Esophagus (tissue), 2 donors: ENCODE measurements around the gene DENND4C. TPM values are rescaled to one million over a fixed set of nuclear protein-coding genes. Genes with fewer than 3 reads are reported as not detected.
"Not testable (repeated sequence)": the region's sequence is repeated elsewhere in the genome, so short reads cannot be mapped to it uniquely, and the experiment has no call there.

Experiments used
- H3K27ac ChIP-seq, 2 donors: one replicate each; pipeline ENCODE4 v1.5.1; 2013; ENCODE audit warnings: low read depth in 2 of 2, mild to moderate bottlenecking in 2 of 2, inconsistent platforms in 1 of 2, low read length in 1 of 2, moderate library complexity in 1 of 2
- H3K27me3 ChIP-seq, 2 donors: one replicate each; pipeline ENCODE4 v1.6.1; 2013; ENCODE audit warnings: low read length in 2 of 2, control low read depth in 1 of 2, mild to moderate bottlenecking in 1 of 2; ENCODE audit not compliant: insufficient read depth in 2 of 2, control insufficient read depth in 1 of 2
- H3K36me3 ChIP-seq, 2 donors: one replicate each; pipeline ENCODE4 v1.6.1; 2013; ENCODE audit warnings: low read length in 1 of 2; ENCODE audit not compliant: control insufficient read depth in 2 of 2, insufficient read depth in 2 of 2
- H3K4me1 ChIP-seq, 2 donors: one replicate each; pipeline ENCODE4 v1.6.1; 2013; ENCODE audit warnings: low read length in 1 of 2; ENCODE audit not compliant: control insufficient read depth in 2 of 2, insufficient read depth in 2 of 2
- H3K4me3 ChIP-seq, 2 donors: one replicate each; pipeline ENCODE4 v1.5.1; 2013; ENCODE audit warnings: low read length in 2 of 2, mild to moderate bottlenecking in 2 of 2, low read depth in 1 of 2, moderate library complexity in 1 of 2
- H3K9me3 ChIP-seq, 2 donors: one replicate each; pipeline ENCODE4 v1.6.1; 2013; ENCODE audit warnings: mild to moderate bottlenecking in 2 of 2, low read depth in 1 of 2, low read length in 1 of 2, moderate library complexity in 1 of 2; ENCODE audit not compliant: control insufficient read depth in 2 of 2, insufficient read depth in 1 of 2
- WGBS, 2 donors: extraction: QIAGEN DNeasy Blood & Tissue Kit; methylation state at CpG; one replicate each; pipeline ENCODE4 v1.1.7; 2013; 5-methylcytosine and 5-hydroxymethylcytosine counted together
- polyA plus RNA-seq, 2 donors: library from polyadenylated mRNA; stranded (reverse); fragments of 200-250 nt; gene quantifications; one replicate each; pipeline ENCODE4 v1.2.3, GENCODE V29; 2013
- donor health status: healthy with polysubstance abuse.
- donor health status: Bipolar disorder and iron deficiency.

Gene DENND4C
- polyA plus RNA-seq, 2 donors: 6.8 to 9.1 TPM

- peaks cover 0 to 4% of the 10 kb centered on the region in 2 donors for H3K4me1 ChIP-seq
- H3K27ac ChIP-seq: no peak overlapping the region
- H3K9me3 ChIP-seq: no peaks in the 10 kb centered on the region
- peaks cover 0 to 2% of the 10 kb centered on the region in 2 donors for H3K36me3 ChIP-seq
- H3K27me3 ChIP-seq: no peaks in the 10 kb centered on the region
- WGBS, 2 donors: 95 to 100% methylated on average over 2 of the region's 2 CpGs
- H3K4me3 ChIP-seq: no peak overlapping the region
Observed at GRCh38 chr9:19255112-19255511, 24.6 kb downstream of the DENND4C start.

GRCh38 chr9:19255821-19256220 lies 25.3 kb downstream of the DENND4C start:
- peaks cover 0 to 4% of the 10 kb centered on the region in 2 donors for H3K4me1 ChIP-seq
- no peak overlapping the region for H3K27ac ChIP-seq
- no peaks in the 10 kb centered on the region for H3K9me3 ChIP-seq
- no peak overlapping the region for H3K4me3 ChIP-seq
- peaks cover 0 to under 1% of the 10 kb centered on the region in 2 donors for H3K36me3 ChIP-seq
- no peaks in the 10 kb centered on the region for H3K27me3 ChIP-seq

- H3K4me3 ChIP-seq, H3K27me3 ChIP-seq, H3K4me1 ChIP-seq, H3K9me3 ChIP-seq, H3K36me3 ChIP-seq, H3K27ac ChIP-seq: not testable (repeated sequence)
- 81 to 92% methylated on average over 8 of the region's 8 CpGs for WGBS, 2 donors
Observed at GRCh38 chr9:19259665-19260255, 29.3 kb downstream of the DENND4C start.

GRCh38 chr9:19265602-19266001 lies 35.1 kb downstream of the DENND4C start:
- not testable (repeated sequence) for H3K4me3 ChIP-seq, H3K4me1 ChIP-seq, H3K9me3 ChIP-seq, H3K27ac ChIP-seq, H3K27me3 ChIP-seq, H3K36me3 ChIP-seq
- WGBS, 2 donors: 98 to 99% methylated on average over 4 of the region's 4 CpGs

- not testable (repeated sequence) for H3K36me3 ChIP-seq, H3K27ac ChIP-seq, H3K4me1 ChIP-seq, H3K9me3 ChIP-seq, H3K27me3 ChIP-seq, H3K4me3 ChIP-seq
- 72 to 73% methylated on average over 3 of the region's 3 CpGs for WGBS, 2 donors
Observed at GRCh38 chr9:19266778-19267384, 36.4 kb downstream of the DENND4C start.

- 79 to 89% methylated on average over 1 of the region's 1 CpG for WGBS, 2 donors
- Histone ChIP-seq H3K4me1 (no peaks in the 10 kb centered on the region), H3K27me3 (no peaks in the 10 kb centered on the region), H3K27ac (no peak overlapping the region), H3K36me3 (no peaks in the 10 kb centered on the region), H3K9me3 (no peaks in the 10 kb centered on the region), H3K4me3 (no peak overlapping the region)
Observed at GRCh38 chr9:19269582-19269981, 39.1 kb downstream of the DENND4C start.

- H3K4me1 ChIP-seq: no peaks in the 10 kb centered on the region
- no peaks in the 10 kb centered on the region for H3K36me3 ChIP-seq
- H3K9me3 ChIP-seq: no peaks in the 10 kb centered on the region
- 97 to 98% methylated on average over 1 of the region's 1 CpG for WGBS, 2 donors
- H3K4me3 ChIP-seq: no peak overlapping the region
- no peaks in the 10 kb centered on the region for H3K27me3 ChIP-seq
- no peak overlapping the region for H3K27ac ChIP-seq
Observed at GRCh38 chr9:19270421-19270949, 40.0 kb downstream of the DENND4C start.

GRCh38 chr9:19271081-19271480 lies 40.6 kb downstream of the DENND4C start:
- Histone ChIP-seq H3K9me3 (no peaks in the 10 kb centered on the region), H3K4me3 (no peak overlapping the region), H3K27ac (no peak overlapping the region), H3K27me3 (no peaks in the 10 kb centered on the region), H3K36me3 (no peaks in the 10 kb centered on the region), H3K4me1 (no peaks in the 10 kb centered on the region)
- WGBS, 2 donors: 96% methylated on average over 4 of the region's 4 CpGs

- H3K27ac ChIP-seq: no peak overlapping the region
- H3K4me1 ChIP-seq: no peaks in the 10 kb centered on the region
- no peaks in the 10 kb centered on the region for H3K36me3 ChIP-seq
- no peak overlapping the region for H3K4me3 ChIP-seq
- H3K9me3 ChIP-seq: no peaks in the 10 kb centered on the region
- no peaks in the 10 kb centered on the region for H3K27me3 ChIP-seq
Observed at GRCh38 chr9:19281801-19282200, 51.3 kb downstream of the DENND4C start.

GRCh38 chr9:19283072-19283710 lies 52.7 kb downstream of the DENND4C start:
- Histone ChIP-seq H3K27ac (no peak overlapping the region), H3K36me3 (peaks cover 0 to 4% of the 10 kb centered on the region in 2 donors), H3K27me3 (no peaks in the 10 kb centered on the region), H3K4me3 (no peak overlapping the region), H3K4me1 (no peaks in the 10 kb centered on the region), H3K9me3 (no peaks in the 10 kb centered on the region)
- WGBS, 2 donors: 92 to 94% methylated on average over 5 of the region's 5 CpGs
